ENCODE results near the gene EYS.
"Not testable (repeated sequence)": the region's sequence is repeated elsewhere in the genome, so short reads cannot be mapped to it uniquely, and the experiment has no call there.

The EYS gene

DNA sequence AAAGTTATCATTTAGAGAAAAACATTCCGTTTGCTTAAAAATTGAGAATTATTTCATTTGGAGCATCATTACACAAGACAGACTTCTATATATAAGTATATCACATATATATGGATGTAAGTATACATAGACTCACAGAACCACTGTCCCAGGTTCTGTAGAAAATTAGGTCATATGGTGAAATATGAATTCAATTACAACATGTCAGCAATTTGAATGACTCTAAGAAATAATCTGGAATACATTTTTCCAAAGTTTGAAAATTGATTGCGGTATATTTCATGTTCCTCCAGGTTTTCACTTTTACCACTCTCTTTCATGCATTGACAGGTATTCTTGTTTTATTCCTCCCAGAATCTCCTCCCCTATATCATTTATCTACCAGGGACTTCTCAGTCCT, 1179.1 kb downstream of the EYS start:
- DNase-seq: no peak

DNA sequence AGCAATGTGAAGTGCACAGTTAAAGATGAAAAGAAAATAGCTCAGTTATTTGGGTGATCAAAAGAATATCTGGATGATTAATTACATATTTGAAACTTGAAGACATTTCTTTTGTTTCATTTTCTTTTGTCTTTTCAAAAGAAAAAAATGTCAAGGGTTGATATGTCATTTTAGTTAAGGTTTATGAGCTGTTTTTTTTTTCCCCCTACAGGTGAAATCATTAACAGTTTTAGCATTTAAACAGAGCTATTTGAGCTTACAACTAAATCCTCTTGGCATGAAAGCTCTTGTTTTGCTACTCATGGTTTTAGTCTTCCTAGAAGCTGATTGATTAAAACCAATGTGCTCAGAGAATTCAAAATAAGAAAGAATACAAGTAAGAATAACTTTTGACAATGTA, 1184.2 kb downstream of the EYS start:
- no peak for DNase-seq

- peak; percentile 12 to 86 for DNase-seq
Observed at GRCh38 chr6:64520050-64520449, 1187.0 kb downstream of the EYS start.

DNA sequence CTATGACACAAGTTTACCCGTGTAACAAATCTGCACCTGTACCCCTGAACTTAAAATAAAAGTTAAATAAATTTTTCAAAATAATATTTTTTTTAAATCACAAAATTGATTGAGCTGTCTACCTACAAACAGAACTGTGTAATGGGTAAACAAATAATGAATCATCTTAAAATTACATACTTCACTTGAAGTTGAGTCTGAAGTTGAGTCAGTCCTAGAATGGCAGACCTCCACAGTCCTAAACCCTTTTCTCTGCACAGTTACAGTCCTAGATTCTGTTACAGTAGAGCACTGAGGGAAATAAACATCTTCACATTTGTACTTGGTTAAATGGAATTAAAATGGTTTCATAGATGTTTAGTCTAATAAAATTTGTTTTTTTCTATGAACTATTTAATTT, 1190.6 kb downstream of the EYS start:
- DNase-seq: no peak

DNA sequence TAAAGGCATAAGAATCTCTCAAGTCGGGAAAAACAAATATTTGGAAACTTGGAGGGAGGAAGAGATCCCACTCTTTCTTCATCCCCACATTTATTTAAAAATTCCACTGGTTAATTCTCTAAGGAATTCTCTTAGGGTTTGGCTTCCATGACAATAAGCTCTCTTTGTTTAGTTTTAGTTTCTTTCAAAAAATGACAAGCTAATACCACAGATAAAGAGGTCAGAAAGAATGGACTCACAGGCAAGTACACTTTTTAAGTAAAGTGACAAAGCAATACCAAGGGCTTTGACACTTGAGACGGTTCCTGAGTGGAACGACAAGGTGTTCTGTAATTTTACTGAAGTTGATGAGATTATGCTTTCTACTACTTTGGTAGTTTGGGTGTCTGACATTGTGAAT, 1199.4 kb downstream of the EYS start:
- DNase-seq: no peak

DNA sequence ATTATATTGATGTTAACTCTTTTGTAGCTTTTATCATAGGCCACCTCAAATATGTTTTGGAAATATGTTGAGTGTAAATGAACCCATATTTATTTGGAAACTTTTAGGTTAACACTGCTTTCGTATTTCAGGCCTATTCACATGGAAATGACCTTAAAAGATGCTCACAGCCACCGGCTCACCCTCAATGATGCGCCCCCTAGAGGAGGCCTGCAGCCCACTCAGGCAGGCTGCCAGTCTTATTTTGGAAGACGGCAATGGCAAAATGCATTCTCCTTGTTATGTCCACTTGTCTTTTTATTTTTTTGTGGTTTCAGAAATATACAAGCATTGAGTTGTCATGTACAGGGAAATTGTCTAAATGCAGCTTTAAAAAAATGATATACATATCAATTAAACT, 1201.7 kb downstream of the EYS start:
- peak in 1 of 2 experiments; percentile 3 for DNase-seq

DNA sequence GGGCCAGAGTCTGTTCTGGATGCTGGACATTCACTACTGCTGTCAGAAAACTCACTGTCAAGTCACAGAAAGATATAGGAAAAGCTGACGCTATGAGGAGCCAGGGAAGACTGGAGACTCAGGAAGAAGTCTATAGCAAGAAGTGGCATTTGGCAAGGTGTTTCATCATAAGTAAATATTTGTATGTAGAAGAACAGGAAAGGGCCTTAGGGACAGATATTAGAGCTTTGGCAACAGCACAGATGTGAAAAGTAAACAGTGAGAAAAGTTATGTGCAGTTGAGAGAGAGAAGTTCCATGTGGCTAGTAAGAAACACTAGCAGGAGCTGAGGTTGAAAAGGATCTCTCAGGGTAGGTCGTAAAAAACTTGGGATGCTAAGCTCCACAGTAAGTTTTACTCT, 1202.5 kb downstream of the EYS start:
- no peak for DNase-seq

- no peak for DNase-seq
Observed at GRCh38 chr6:64502801-64503200, 1204.2 kb downstream of the EYS start.

DNA sequence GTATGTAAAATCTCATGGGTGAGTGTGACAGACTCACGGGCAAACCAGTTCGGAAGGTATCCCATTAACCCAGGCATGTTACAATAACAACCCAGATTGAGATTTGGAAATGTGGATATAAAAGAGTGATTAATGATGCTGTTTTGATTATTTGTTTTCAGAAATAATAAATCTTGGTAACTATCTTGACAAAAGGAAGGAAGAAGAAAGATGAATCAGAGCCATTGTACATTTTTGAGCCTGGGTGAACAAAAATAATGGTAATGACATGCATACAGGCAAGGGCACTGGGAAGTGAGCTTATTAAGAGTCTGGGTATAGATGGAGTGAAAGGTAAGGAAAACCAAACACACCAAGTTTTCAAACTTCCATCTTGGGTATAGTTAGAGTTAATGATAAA, 1209.4 kb downstream of the EYS start:
- DNase-seq: no peak

DNA sequence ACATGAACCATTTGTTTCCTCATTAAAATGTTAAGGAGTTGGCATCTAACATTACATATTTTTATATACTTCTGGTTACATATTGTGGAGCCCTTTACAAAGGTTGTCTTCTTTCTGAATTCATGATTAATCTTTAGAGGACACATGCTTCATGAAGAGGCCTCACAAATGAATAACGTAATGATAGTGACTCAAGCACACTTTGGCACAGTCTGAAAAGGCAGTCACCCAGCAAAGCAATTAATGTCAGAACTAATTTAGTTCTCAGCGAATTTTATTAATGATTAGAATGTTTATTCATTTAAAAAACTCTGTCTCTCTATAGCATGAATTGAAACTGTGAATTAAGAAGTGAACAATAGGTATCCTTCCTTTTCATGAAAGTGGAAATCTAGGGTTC, 1217.3 kb downstream of the EYS start:
- no peak for DNase-seq

- no peak for DNase-seq
Observed at GRCh38 chr6:64486578-64487351, 1220.3 kb downstream of the EYS start.

GRCh38 chr6:64483956-64484499, 1223.0 kb downstream of the EYS start:
- no peak for DNase-seq

DNA sequence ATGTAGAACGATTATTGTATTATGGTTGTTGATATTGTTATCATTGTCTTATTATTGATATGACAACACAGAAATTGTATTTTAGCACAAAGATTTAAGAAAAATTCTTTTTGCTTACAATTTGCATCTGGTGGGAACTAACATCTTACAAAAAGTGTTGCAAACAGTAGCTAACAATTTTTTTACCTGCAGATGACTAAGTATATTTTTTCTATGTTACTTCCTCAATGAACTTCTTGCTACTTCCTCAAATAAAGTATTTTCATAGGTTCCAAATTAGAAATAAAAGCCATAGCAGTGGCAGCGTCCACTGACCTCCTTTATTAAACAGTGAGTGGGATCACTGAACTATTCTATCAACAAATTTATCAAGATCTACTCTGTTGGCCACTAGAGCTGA, 1224.4 kb downstream of the EYS start:
- no peak for DNase-seq

GRCh38 chr6:64479134-64479533, 1227.9 kb downstream of the EYS start:
- no peak for DNase-seq

DNA sequence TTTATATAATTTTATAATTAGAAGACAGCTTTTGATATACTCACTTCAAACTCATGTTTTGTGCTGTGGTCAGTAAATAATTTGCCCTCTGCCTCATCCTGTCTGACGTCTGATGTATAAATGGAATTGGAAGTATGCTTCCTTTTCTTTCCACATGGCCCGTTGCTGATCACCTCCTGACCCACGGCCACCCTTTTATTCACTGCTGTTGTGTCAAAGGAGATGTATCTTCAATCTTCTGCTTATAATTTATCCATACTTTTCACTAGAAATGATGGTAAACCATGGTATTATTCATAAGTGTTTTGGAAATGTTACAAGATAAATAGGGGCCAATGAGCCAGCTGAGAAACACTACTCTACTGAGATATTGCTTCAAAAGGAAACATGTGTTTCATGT, 1229.6 kb downstream of the EYS start:
- no peak for DNase-seq

GRCh38 chr6:64476935-64477334, 1230.1 kb downstream of the EYS start:
- DNase-seq: no peak

DNA sequence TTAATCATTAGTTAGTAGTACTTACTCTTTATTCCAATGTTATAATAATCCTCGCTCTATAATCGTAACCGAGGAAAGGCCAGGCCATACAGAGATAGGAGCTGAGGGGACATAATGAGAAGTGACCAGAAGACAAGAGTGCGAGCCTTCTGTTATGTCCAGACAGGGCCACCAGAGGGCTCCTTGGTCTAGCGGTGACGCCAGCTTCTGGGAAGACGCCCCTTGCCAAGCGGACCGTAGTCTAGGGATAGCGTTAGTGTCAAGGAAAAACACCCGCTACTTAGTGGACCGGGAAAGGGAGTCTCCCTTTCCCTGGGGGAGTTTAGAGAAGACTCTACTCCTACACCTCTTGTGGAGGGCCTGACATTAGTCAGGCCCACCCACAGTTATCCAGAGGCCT, 1237.6 kb downstream of the EYS start:
- DNase-seq: not testable (repeated sequence)

- DNase-seq: no peak
Observed at GRCh38 chr6:64467656-64468055, 1239.4 kb downstream of the EYS start.

DNA sequence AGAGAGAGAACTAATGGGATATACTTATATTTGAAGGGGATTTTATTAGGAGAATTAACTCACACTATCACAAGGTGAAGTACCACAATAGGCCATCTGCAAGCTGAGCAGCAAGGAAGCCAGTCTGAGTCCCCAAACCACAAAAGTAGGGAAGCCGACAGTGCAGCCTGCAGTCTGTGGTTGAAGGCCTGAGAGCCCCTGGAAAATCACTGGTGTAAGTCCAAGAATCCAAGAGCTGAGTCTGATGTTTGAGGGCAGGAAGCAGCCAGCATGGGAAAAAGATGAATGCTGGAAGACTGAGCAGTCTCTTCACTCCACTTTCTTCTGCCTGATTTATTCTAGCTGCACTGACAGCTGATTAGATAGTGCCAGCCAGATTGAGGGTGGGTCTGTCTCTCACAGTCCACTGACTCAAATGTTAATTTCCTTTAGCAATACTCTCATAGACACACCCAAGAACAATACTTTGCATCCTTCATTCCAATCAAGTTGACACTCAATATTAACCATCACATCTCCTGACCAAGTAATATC, 1247.5 kb downstream of the EYS start:
- no peak for DNase-seq

DNA sequence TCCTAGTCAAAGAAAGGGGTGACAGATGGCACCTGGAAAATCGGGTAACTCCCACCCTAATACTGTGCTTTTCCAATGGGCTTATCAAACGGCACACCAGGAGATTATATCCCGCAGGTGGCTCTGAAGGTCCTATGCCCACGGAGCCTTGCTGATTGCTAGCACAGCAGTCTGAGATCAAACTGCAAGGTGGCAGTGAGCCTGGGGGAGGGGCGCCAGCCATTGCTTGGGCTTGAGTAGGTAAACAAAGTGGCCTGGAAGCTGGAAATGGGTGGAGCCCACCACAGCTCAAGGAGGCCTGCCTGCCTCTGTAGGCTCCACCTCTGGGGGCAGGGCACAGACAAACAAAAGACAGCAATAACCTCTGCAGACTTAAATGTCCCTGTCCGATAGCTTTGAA, 1258.9 kb downstream of the EYS start:
- DNase-seq: not testable (repeated sequence)

DNA sequence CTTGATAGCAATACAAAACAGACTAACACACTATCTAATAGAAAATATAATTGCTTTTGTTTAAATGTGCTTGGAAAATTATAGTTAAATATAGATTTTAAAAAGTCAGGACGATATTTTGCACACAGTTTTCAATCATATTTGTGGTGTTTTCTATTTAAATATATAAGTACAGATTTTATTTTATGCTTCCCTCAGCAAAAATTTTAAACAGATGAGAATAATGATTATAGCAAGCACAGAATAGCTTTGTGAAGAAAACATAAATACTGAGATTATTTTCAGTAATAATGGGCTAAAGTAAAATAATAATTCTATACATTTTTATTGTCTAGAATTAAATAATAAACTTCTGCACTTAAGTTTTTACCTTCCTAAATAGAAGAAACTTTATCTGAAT, 1262.0 kb downstream of the EYS start:
- DNase-seq: no peak

GRCh38 chr6:64439274-64439673, 1267.8 kb downstream of the EYS start:
- no peak for DNase-seq

- DNase-seq: no peak
Observed at GRCh38 chr6:64437996-64438395, 1269.0 kb downstream of the EYS start.

- no peak for DNase-seq
Observed at GRCh38 chr6:64429926-64430325, 1277.1 kb downstream of the EYS start.

- DNase-seq: no peak
Observed at GRCh38 chr6:64428186-64428585, 1278.8 kb downstream of the EYS start.

Measured in SW 1271 (cell line).